Thymus (tissue), 11 donors: Measurements from ENCODE around the gene PRUNE2. TPM values are rescaled to one million over a fixed set of nuclear protein-coding genes. Genes with fewer than 3 reads are reported as not detected.

Experiments used
- DNase-seq, 9 donors: peaks; one replicate each; pipeline ENCODE4 v3.0.0-alpha.2; 2013; ENCODE audit warnings: low spot score in 9 of 9, low read depth in 6 of 9, missing footprints in 1 of 9
- H3K27ac ChIP-seq, 2 donors: one replicate each; pipeline ENCODE4 v1.5.1; 2013; ENCODE audit warnings: control low read depth in 1 of 2, low read depth in 1 of 2, low read length in 1 of 2, mild to moderate bottlenecking in 1 of 2, moderate library complexity in 1 of 2
- H3K27me3 ChIP-seq, 2 donors: one replicate each; pipeline ENCODE4 v1.5.1; 2013; ENCODE audit warnings: low read length in 1 of 2; ENCODE audit not compliant: control insufficient read depth in 2 of 2, insufficient read depth in 1 of 2
- H3K36me3 ChIP-seq, 2 donors: one replicate each; pipeline ENCODE4 v1.5.1; 2013; ENCODE audit warnings: low read length in 1 of 2, mild to moderate bottlenecking in 1 of 2, moderate library complexity in 1 of 2; ENCODE audit not compliant: control insufficient read depth in 2 of 2, insufficient read depth in 2 of 2
- H3K4me1 ChIP-seq, 2 donors: one replicate each; pipeline ENCODE4 v1.5.1; 2013; ENCODE audit warnings: low read length in 2 of 2; ENCODE audit not compliant: control insufficient read depth in 2 of 2, insufficient read depth in 2 of 2
- H3K4me3 ChIP-seq, 2 donors: one replicate each; pipeline ENCODE4 v1.5.1; 2013; ENCODE audit warnings: low read length in 2 of 2, control low read depth in 1 of 2, mild to moderate bottlenecking in 1 of 2
- H3K9me3 ChIP-seq, 2 donors: one replicate each; pipeline ENCODE4 v1.5.1; 2013; ENCODE audit warnings: low read length in 1 of 2, mild to moderate bottlenecking in 1 of 2; ENCODE audit not compliant: control insufficient read depth in 2 of 2, insufficient read depth in 1 of 2
- WGBS: extraction: QIAGEN DNeasy Blood & Tissue Kit; methylation state at CpG from one replicate; pipeline ENCODE4 v1.1.7; 2013; 5-methylcytosine and 5-hydroxymethylcytosine counted together
- polyA plus RNA-seq: library from polyadenylated mRNA; stranded (reverse); fragments of 200-250 nt; gene quantifications from one replicate; pipeline ENCODE4 v1.2.3, GENCODE V29; 2013
- total RNA-seq: library from RNA; stranded (reverse); fragments of 120-200 nt; gene quantifications from one replicate; pipeline ENCODE4 v1.2.4, GENCODE V29; 2013
- donor health status: healthy.

The PRUNE2 gene
- total and polyA plus RNA-seq, 2 donors, result 2.0 to 3.4 TPM

GRCh38 chr9:76642701-76643209 is 263.2 kb downstream of the PRUNE2 start:
- Histone ChIP-seq H3K9me3 (no peaks in the 10 kb centered on the region), H3K36me3 (peaks cover 0 to 2% of the 10 kb centered on the region in 2 donors), H3K4me1 (peaks cover 0 to 20% of the 10 kb centered on the region in 2 donors), H3K27ac (no peak overlapping the region), H3K4me3 (no peak overlapping the region), H3K27me3 (no peaks in the 10 kb centered on the region)
- WGBS, result 99% methylated on average over 5 of the region's 5 CpGs
- DNase-seq, result no peak

GRCh38 chr9:76642074-76642473 is 263.8 kb downstream of the PRUNE2 start:
- H3K27ac ChIP-seq, result no peak overlapping the region
- no peak for DNase-seq
- WGBS, result 98% methylated on average over 1 of the region's 1 CpG
- peaks cover 0 to 20% of the 10 kb centered on the region in 2 donors for H3K4me1 ChIP-seq
- no peaks in the 10 kb centered on the region for H3K27me3 ChIP-seq
- no peaks in the 10 kb centered on the region for H3K9me3 ChIP-seq
- no peak overlapping the region for H3K4me3 ChIP-seq
- peaks cover 0 to 2% of the 10 kb centered on the region in 2 donors for H3K36me3 ChIP-seq

DNA sequence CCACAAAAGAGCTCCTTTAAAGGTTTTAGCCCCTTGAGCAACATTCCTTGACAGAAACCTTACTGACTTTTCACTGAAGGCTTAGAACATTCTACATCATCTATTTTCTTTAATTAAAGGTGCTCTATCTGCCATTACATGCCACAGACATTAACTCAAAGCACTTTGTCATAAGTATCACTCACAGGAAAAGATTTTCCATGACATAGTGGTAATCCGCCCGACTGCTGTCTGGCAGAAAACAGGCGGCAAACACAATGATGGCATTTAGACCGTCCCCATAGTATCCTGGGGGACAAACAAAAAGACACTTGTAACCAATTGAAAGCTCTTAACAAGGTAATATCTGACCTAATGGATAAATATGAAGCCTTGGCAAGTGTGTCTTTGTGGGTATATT is 267.9 kb downstream of the PRUNE2 start:
- Histone ChIP-seq H3K36me3 (peaks cover 0 to 2% of the 10 kb centered on the region in 2 donors), H3K4me1 (peaks cover 0 to 7% of the 10 kb centered on the region in 2 donors)

GRCh38 chr9:76637416-76637815 is 268.5 kb downstream of the PRUNE2 start:
- H3K27ac ChIP-seq, result no peak overlapping the region
- no peaks in the 10 kb centered on the region for H3K9me3 ChIP-seq
- H3K36me3 ChIP-seq, result no peaks in the 10 kb centered on the region
- peaks cover 0 to 2% of the 10 kb centered on the region in 2 donors for H3K4me1 ChIP-seq
- WGBS, result 96% methylated on average over 2 of the region's 2 CpGs
- no peaks in the 10 kb centered on the region for H3K27me3 ChIP-seq
- DNase-seq, result no peak
- no peak overlapping the region for H3K4me3 ChIP-seq

More for the DNA sequence above, 267.9 kb downstream of the PRUNE2 start:
- DNase-seq, result no peak
- Histone ChIP-seq H3K4me3 (no peak overlapping the region), H3K9me3 (no peaks in the 10 kb centered on the region), H3K27me3 (no peaks in the 10 kb centered on the region), H3K27ac (no peak overlapping the region)
- WGBS, result 96% methylated on average over 4 of the region's 4 CpGs

DNA sequence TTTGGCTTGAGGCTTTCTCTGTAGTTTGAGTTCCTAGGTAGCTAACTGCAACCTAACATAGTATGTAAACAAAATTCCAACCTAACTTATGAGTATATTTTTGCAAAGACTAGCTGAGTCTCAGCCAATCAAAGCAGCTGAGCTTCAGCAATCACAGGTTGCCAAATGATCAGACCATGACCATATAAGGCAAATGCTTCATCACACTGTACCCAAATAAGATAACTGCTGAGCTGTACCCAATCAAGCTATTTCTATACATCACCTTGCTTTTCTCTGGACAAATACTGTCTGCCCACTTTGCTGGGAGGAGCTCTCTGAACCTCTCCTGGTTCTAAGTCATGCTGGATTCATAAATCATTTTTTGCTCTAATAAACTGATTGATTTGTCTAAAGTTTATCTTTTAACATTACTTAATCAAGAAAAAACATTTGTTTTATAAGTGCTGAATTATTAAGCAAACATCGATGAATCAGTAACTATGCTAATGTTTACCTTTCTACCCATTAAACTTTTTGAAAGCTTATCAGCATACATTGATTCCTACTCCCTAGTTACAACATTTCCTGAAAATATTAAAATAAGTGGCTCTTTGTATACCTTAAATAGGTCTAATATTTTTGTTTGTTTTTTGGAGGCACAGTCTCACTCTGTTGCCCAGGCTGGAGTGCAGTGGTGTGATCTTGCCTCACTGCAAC is 271.4 kb downstream of the PRUNE2 start:
- Histone ChIP-seq H3K9me3 (no peaks in the 10 kb centered on the region), H3K27me3 (no peaks in the 10 kb centered on the region), H3K36me3 (no peaks in the 10 kb centered on the region), H3K4me1 (no peaks in the 10 kb centered on the region), H3K27ac (no peak overlapping the region), H3K4me3 (no peak overlapping the region)
- DNase-seq, result no peak
- WGBS, result 96% methylated on average over 1 of the region's 1 CpG

GRCh38 chr9:76630916-76631315 is 275.0 kb downstream of the PRUNE2 start:
- Histone ChIP-seq H3K4me3 (no peak overlapping the region), H3K9me3 (no peaks in the 10 kb centered on the region), H3K27me3 (no peaks in the 10 kb centered on the region), H3K4me1 (no peaks in the 10 kb centered on the region), H3K36me3 (no peaks in the 10 kb centered on the region), H3K27ac (no peak overlapping the region)
- WGBS, result 97% methylated on average over 3 of the region's 3 CpGs
- no peak for DNase-seq

GRCh38 chr9:76629205-76629990 is 276.5 kb downstream of the PRUNE2 start:
- WGBS, result 44% methylated on average over 4 of the region's 4 CpGs
- Histone ChIP-seq H3K36me3 (no peaks in the 10 kb centered on the region), H3K9me3 (no peaks in the 10 kb centered on the region), H3K27me3 (no peaks in the 10 kb centered on the region), H3K4me1 (no peaks in the 10 kb centered on the region), H3K4me3 (no peak overlapping the region), H3K27ac (no peak overlapping the region)
- DNase-seq, result peak in 1 of 9 donors; percentile 31

DNA sequence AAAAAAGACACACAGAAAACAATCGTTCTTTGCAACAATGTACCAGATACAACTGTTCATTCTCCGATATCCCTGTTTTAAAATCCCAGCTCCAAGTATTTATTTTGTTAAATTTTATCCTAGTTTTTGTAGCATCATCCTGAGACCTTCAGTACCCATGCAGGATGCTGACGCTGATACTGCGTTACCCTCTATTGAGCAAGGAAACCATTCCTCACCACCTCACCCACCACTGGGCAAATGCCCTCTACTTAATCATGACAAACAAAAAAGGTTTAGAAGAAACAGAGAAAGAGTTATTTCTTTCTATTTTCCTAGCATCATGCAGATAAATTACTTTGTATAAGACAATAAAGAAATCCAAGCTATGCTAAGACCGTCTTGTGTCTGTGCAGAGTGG is 277.8 kb downstream of the PRUNE2 start:
- no peaks in the 10 kb centered on the region for H3K4me1 ChIP-seq
- H3K27me3 ChIP-seq, result no peaks in the 10 kb centered on the region
- H3K27ac ChIP-seq, result no peak overlapping the region
- H3K9me3 ChIP-seq, result no peaks in the 10 kb centered on the region
- no peaks in the 10 kb centered on the region for H3K36me3 ChIP-seq
- no peak for DNase-seq
- 96% methylated on average over 5 of the region's 5 CpGs for WGBS
- H3K4me3 ChIP-seq, result no peak overlapping the region

DNA sequence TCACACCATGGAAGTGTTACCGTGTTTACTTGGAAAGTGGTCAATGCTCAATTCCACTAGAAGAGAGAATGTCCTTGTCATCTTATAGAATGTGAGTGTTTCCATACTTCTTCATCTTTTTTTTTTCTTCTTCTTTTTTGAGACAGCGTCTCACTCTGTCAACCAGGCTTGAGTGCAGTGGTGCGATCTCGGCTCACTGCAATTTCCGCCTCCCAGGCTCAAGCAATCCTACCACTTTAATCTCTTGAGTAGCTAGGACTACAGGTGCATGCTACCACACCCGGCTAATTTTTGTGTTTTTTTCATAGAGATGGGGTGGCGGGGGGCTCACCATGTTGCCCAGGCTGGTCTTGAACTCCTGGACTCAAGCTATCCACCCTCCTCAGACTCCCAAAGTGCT is 278.9 kb downstream of the PRUNE2 start:
- Histone ChIP-seq H3K9me3 (no peaks in the 10 kb centered on the region), H3K27ac (no peak overlapping the region), H3K4me3 (no peak overlapping the region), H3K36me3 (no peaks in the 10 kb centered on the region), H3K27me3 (no peaks in the 10 kb centered on the region), H3K4me1 (no peaks in the 10 kb centered on the region)
- 81% methylated on average over 7 of the region's 7 CpGs for WGBS
- DNase-seq, result no peak
